ENCODE data around the gene BBLN. TPM values are rescaled to one million over a fixed set of nuclear protein-coding genes. Genes with fewer than 3 reads are reported as not detected.
A peak's percentile ranks its signal among the peaks of the same experiment; 100 is the strongest.

BBLN gene
- total and polyA plus RNA-seq, 2 donors (not counting 1 experiment from before 2014, with no cell fraction given), result 44.3 to 148 TPM

DNA sequence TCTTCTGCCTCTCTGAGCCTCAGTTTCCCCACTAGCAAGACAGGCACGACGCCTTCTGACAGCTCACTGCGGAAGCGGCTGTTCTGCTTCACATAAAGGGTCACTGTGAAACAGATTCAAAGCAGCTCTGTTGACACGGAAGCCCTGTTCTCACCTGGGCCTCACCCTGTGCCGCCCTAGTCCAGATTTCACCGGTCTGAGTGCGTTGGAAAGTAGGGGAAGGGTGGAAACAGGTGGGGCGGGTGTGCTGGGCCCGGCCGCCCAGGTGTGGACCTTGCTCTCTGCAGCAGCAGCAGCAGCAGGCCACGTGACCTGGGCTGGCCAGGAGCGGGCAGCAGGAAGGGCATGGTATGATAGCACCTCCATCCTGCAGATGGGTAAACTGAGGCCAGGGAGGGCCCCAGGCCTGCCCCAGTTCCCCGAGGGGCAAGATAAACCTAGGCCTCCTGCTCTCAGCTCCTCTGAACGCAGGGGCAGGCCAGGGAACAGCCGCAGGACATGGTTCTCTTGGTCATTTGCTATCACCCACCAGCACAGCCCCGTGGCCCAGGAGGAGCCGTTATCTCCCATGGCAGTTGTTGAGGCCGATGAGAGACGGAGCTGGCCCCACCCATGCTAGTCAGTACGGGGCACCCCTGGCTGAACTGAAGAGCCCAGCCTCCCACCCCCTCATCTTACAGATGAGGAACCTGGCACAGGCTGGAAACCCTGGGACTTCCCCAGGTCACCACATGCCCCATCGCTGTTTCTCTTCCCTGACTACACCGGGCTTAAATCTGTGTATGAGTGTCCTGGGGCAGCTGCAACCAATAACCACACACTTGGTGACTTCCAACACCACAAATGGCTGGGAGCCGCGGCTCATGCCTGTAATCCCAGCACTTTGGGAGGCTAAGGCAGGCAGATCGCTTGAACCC lies 44.6 kb upstream of the BBLN start:
- TF ChIP-seq EZH2 (IDR thresholded peaks at IDR 0.05; ENCODE audit: borderline replicate concordance, insufficient read depth, low read depth, low read length, poor library complexity, severe bottlenecking) (no peak), CTCF (IDR thresholded peaks at IDR 0.05) (no peak)
- Histone ChIP-seq H3K36me3 (replicated peaks in 1 of 2; ENCODE audit: control extremely low read depth in 1 of 2, control insufficient read depth in 1 of 2, extremely low read depth in 1 of 2, insufficient read depth in 2 of 2, low read length in 1 of 2) (peaks cover 1 to 8% of the 10 kb centered on the region in 2 experiments), H3K27me3 (replicated peaks in 1 of 4; ENCODE audit: control extremely low read depth in 1 of 4, control insufficient read depth in 3 of 4, insufficient read depth in 4 of 4, low read length in 3 of 4) (no peaks in the 10 kb centered on the region), H3K9me3 (ENCODE audit: control extremely low read depth in 1 of 3, control insufficient read depth in 2 of 3, insufficient read depth in 1 of 3, low read length in 2 of 3) (peaks cover 0 to 6% (median 0%) of the 10 kb centered on the region in 3 donors), H3K27ac (ENCODE audit: low read length in 2 of 2) (peak overlapping the region; percentile 68 to 70), H2AFZ (ENCODE audit: insufficient read depth, low read depth, low read length, poor library complexity, severe bottlenecking) (peak overlapping the region; percentile 26), H3K9ac (ENCODE audit: low read length) (no peak overlapping the region), H3K4me3 (ENCODE audit: control extremely low read depth in 1 of 5, extremely low read depth in 1 of 5, insufficient read depth in 1 of 5, low read depth in 2 of 5, low read length in 4 of 5) (no peak overlapping the region), H3K4me1 (ENCODE audit: control insufficient read depth in 2 of 2, insufficient read depth in 2 of 2, low read length in 2 of 2) (peaks cover 37 to 42% of the 10 kb centered on the region in 2 donors), H3K79me2 (ENCODE audit: control insufficient read depth, insufficient read depth, low read length) (peaks cover 8% of the 10 kb centered on the region), H3K4me2 (replicated peaks; ENCODE audit: low read depth, low read length, poor library complexity, severe bottlenecking) (peak overlapping the region; percentile 65), H4K20me1 (ENCODE audit: control insufficient read depth, insufficient read depth, low read length, poor library complexity, severe bottlenecking) (peaks cover 6% of the 10 kb centered on the region)
- Mint-ChIP-seq H3K27ac (peak overlapping the region; percentile 91), H3K27me3 (no peaks in the 10 kb centered on the region), H3K9me3 (ENCODE audit: insufficient read depth) (no peaks in the 10 kb centered on the region), H3K4me1 (peaks cover 41% of the 10 kb centered on the region), H3K4me3 (peak overlapping the region; percentile 69)
- ChIA-PET POLR2A (interaction anchor here (0.5 to 1.9 kb wide), 9 partner anchors 12 to 895 kb away, joined by 3 to 12 read pairs (median 4); partner anchors contain the start of genes NAIF1, PTGES2 and SLC25A25), CTCF (interaction anchor here (0.9 to 5.7 kb wide), 20 partner anchors 11 to 246 kb away, joined by 3 to 49 read pairs (median 6); partner anchors contain the start of genes NAIF1, PTGES2 and SLC25A25)
- ATAC-seq (ENCODE audit: low read depth), result peak; percentile 93
- peak; percentile 91 for DNase-seq
- WGBS (ENCODE audit: insufficient coverage), result 53% methylated on average over 24 of the region's 26 CpGs
- intact Hi-C loops (cut with micrococcal nuclease), result loop anchor here (5.0 kb wide), 2 partner anchors 138 to 158 kb away; no protein-coding TSS in a partner anchor

Measured in B cell (primary cell).